T-cell (primary cell): ENCODE data around the gene LEAP2. TPM values are rescaled to one million over a fixed set of nuclear protein-coding genes. Genes with fewer than 3 reads are reported as not detected.
A peak's percentile ranks its signal among the peaks of the same experiment; 100 is the strongest.

ENCODE experiments used
- ATAC-seq, 4 experiments: fragments of 200-7000 bp in 3 of 4; fragments of 150-1000 bp in 1 of 4; cut with Tn5 transposase; replicated peaks in 1 of 4; 1 replicate in 3 of 4; 2 replicates in 1 of 4; pipeline ENCODE4 v1.10.0; 2021; ENCODE audit warnings: moderate library complexity in 3 of 4, mild to moderate bottlenecking in 2 of 4, moderate number of reproducible peaks in 1 of 4
- CTCF ChIA-PET, 2 donors: fragments of 300-600 bp; sonication (Branson Sonifier 250); formaldehyde crosslinking; loops; one replicate each; lab custom pipeline; 2022; ENCODE audit warnings: antibody characterized with exemption in 2 of 2; lab: Charles Lee
- POLR2A ChIA-PET, 2 donors: fragments of 300-600 bp; sonication (Branson Sonifier 250); formaldehyde crosslinking; loops; one replicate each; lab custom pipeline; 2022; ENCODE audit warnings: antibody characterized with exemption in 2 of 2; lab: Charles Lee
- DNase-seq, 35 experiments: peaks; one replicate each; pipeline versions ENCODE4 v3.0.0 to v3.0.0-alpha.2; 2013 to 2023
- H3K27ac ChIP-seq: one replicate; pipeline ENCODE4 v1.5.1; 2013; ENCODE audit warnings: low read length
- H3K27me3 ChIP-seq, 2 experiments: replicated peaks in 1 of 2; 1 replicate in 1 of 2; 2 replicates in 1 of 2; pipeline versions ENCODE4 v1.6.1 to v1.7.0; 2013; ENCODE audit warnings: low read length in 1 of 2, mixed read lengths in 1 of 2; ENCODE audit not compliant: control insufficient read depth in 2 of 2, insufficient read depth in 2 of 2; ENCODE audit errors: extremely low read depth in 1 of 2
- H3K36me3 ChIP-seq, 2 donors: 1 replicate in 1 of 2; 2 replicates in 1 of 2; pipeline versions ENCODE4 v1.6.1 to v1.7.0; 2013; ENCODE audit warnings: low read length in 1 of 2; ENCODE audit not compliant: control insufficient read depth in 2 of 2, insufficient read depth in 1 of 2; ENCODE audit errors: extremely low read depth in 1 of 2
- H3K4me1 ChIP-seq, 2 experiments: 1 replicate in 1 of 2; 2 replicates in 1 of 2; pipeline versions ENCODE4 v1.6.1 to v1.7.0; 2013; ENCODE audit warnings: low read length in 2 of 2, mixed read lengths in 1 of 2; ENCODE audit not compliant: insufficient read depth in 2 of 2, control insufficient read depth in 1 of 2; ENCODE audit errors: extremely low read depth in 1 of 2
- H3K4me3 ChIP-seq, 2 donors: 1 replicate in 1 of 2; 2 replicates in 1 of 2; pipeline versions ENCODE4 v1.5.1 to v1.7.0; 2013; ENCODE audit warnings: mild to moderate bottlenecking in 2 of 2, low read length in 1 of 2, moderate library complexity in 1 of 2; ENCODE audit not compliant: control insufficient read depth in 1 of 2; ENCODE audit errors: extremely low read depth in 1 of 2
- H3K9me3 ChIP-seq: 2 replicates; pipeline ENCODE4 v1.7.0; 2013
- H3K27ac Mint-ChIP-seq, 2 donors: one replicate each; pipeline ENCODE4 v1.8.0; 2020 to 2021; ENCODE audit warnings: mild to moderate bottlenecking in 2 of 2, mixed read lengths in 2 of 2
- H3K27me3 Mint-ChIP-seq, 2 donors: one replicate each; pipeline ENCODE4 v1.8.0; 2021 to 2022; ENCODE audit warnings: mixed read lengths in 2 of 2
- H3K36me3 Mint-ChIP-seq: one replicate; pipeline ENCODE4 v1.8.0; 2021; ENCODE audit warnings: mixed read lengths
- H3K4me1 Mint-ChIP-seq, 3 donors: one replicate each; pipeline ENCODE4 v1.8.0; 2020 to 2022; ENCODE audit warnings: mixed read lengths in 3 of 3, mild to moderate bottlenecking in 1 of 3
- H3K4me3 Mint-ChIP-seq, 3 donors: one replicate each; pipeline ENCODE4 v1.8.0; 2020 to 2022; ENCODE audit warnings: mild to moderate bottlenecking in 3 of 3, mixed read lengths in 3 of 3, moderate library complexity in 3 of 3
- H3K9me3 Mint-ChIP-seq, 3 donors: one replicate each; pipeline ENCODE4 v1.8.0; 2020 to 2022; ENCODE audit warnings: mixed read lengths in 3 of 3
- WGBS: methylation state at CpG from one replicate; pipeline ENCODE4 v1.1.5; 2013; ENCODE audit warnings: missing lambda C conversion rate; ENCODE audit not compliant: insufficient coverage; 5-methylcytosine and 5-hydroxymethylcytosine counted together
- total RNA-seq, 35 experiments: library from RNA in 6 of 35; stranded (reverse) in 6 of 35; fragments of 120-200 nt in 1 of 35; gene quantifications; one replicate each; pipeline versions ENCODE4 v1.2.1 to v1.2.4 and lab custom pipeline; 2013 to 2026

LEAP2 gene
- total RNA-seq, 5 donors from 2014 or later (not counting 1 experiment from before 2014, with no cell fraction given): 1.3 to 6.2 (median 3.7) TPM

- no peak for ATAC-seq
- WGBS: 77% methylated on average over 2 of the region's 5 CpGs
- Mint-ChIP-seq H3K27ac (no peak overlapping the region), H3K4me3 (no peak overlapping the region), H3K9me3 (no peaks in the 10 kb centered on the region), H3K4me1 (peaks cover 6 to 7% (median 6%) of the 10 kb centered on the region in 3 donors), H3K27me3 (peaks cover 0 to 4% of the 10 kb centered on the region in 2 donors), H3K36me3 (no peaks in the 10 kb centered on the region)
- H3K27me3 ChIP-seq: peaks cover 0 to 13% of the 10 kb centered on the region in 2 experiments
- ChIA-PET POLR2A (interaction anchor here in 1 of 2 donors (0.6 kb wide), 1 partner anchor 1961 kb away, joined by 8 read pairs; no protein-coding TSS in a partner anchor), CTCF (interaction anchor here in 1 of 2 donors (0.6 to 1.1 kb wide), 3 partner anchors 19 to 328 kb away, joined by 3 to 4 read pairs (median 3); no protein-coding TSS in a partner anchor)
- H3K27ac ChIP-seq: no peak overlapping the region
- H3K4me3 ChIP-seq: no peak overlapping the region
- no peaks in the 10 kb centered on the region for H3K9me3 ChIP-seq
- H3K4me1 ChIP-seq: peaks cover 0 to 5% of the 10 kb centered on the region in 2 experiments
- no peak for DNase-seq
- no peaks in the 10 kb centered on the region for H3K36me3 ChIP-seq
Measured at GRCh38 chr5:132860742-132861141, 12.7 kb upstream of the LEAP2 start.

DNA sequence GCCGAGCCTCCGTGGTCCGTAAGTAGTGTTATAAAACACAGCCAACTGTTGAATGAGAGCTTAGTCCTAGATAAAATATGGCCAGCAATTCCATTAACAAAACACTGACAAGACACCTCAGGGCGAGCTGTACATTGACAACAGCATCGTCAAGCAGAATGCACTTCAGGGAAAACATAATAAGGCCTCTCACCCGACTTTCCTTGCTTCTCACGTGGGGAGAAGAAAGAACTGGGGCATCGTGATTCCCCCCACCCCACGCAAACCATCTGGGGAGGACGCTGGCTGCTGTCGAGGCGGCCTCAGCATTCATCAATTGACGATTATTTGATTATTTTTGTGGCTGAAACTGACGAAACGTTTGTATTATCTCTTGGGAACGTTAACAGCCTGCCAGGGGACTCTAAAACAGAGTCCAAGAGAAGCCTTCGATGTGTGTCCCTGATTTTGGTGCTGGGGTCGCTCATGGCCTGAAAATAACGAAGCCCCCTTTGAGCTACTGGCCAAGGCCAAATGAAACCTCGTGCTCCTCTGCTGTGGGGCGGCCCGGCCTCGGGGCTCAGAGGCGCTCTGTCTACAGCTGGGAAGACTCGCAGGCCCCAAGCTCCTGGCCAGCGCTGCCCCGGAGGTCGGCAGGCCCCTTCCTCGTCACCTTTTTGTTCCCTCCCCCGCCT, 7.7 kb upstream of the LEAP2 start:
- H3K36me3 Mint-ChIP-seq: peaks cover 23% of the 10 kb centered on the region
- POLR2A ChIA-PET: interaction anchor here in 1 of 2 donors (0.5 to 1.5 kb wide), 5 partner anchors 22 to 1742 kb away, joined by 3 to 6 read pairs (median 3); no protein-coding TSS in a partner anchor
- ATAC-seq (peak in 3 of 4 experiments; percentile 24 to 31 (median 31)), DNase-seq (peak in 1 of 35 experiments; percentile 15)
- 36% methylated on average over 23 of the region's 30 CpGs for WGBS
- H3K27ac Mint-ChIP-seq: peak overlapping the region; percentile 97 to 99
- Histone ChIP-seq H3K4me1 (peaks cover 2 to 21% of the 10 kb centered on the region in 2 experiments), H3K27ac (peak overlapping the region; percentile 98), H3K9me3 (no peaks in the 10 kb centered on the region), H3K36me3 (peaks cover 0 to 24% of the 10 kb centered on the region in 2 donors), H3K27me3 (no peaks in the 10 kb centered on the region), H3K4me3 (peak overlapping the region; percentile 81 to 90)
- no peaks in the 10 kb centered on the region for H3K27me3 Mint-ChIP-seq
- H3K4me1 Mint-ChIP-seq: peaks cover 27 to 30% (median 27%) of the 10 kb centered on the region in 3 donors
- CTCF ChIA-PET: interaction anchor here in 1 of 2 donors (0.6 to 0.9 kb wide), 2 partner anchors 20 to 411 kb away, joined by 3 read pairs; no protein-coding TSS in a partner anchor
- H3K4me3 Mint-ChIP-seq: peak overlapping the region; percentile 98 to 100 (median 99)
- no peaks in the 10 kb centered on the region for H3K9me3 Mint-ChIP-seq

GRCh38 chr5:132866342-132867045, 7.0 kb upstream of the LEAP2 start, which contains the start of the genes GDF9 and UQCRQ:
Gene GDF9 (minus strand): TSS chr5:132866469. CDS start chr5:132864533, 1,936 bp downstream.
Gene UQCRQ (plus strand): TSS chr5:132866642. CDS start chr5:132866882, 240 bp downstream.
- peak within 1 kb of the TSS; percentile 98 for H3K27ac ChIP-seq
- peaks cover 26% of the 10 kb centered on the region for H3K36me3 Mint-ChIP-seq
- H3K27me3 Mint-ChIP-seq: no peaks in the 10 kb centered on the region
- peaks cover 2 to 21% of the 10 kb centered on the region in 2 experiments for H3K4me1 ChIP-seq
- no peaks in the 10 kb centered on the region for H3K27me3 ChIP-seq
- peak within 1 kb of the TSS; percentile 81 to 90 for H3K4me3 ChIP-seq
- CTCF ChIA-PET: interaction anchor here in 1 of 2 donors (0.6 kb wide), 1 partner anchor 67 kb away, joined by 3 read pairs; no protein-coding TSS in a partner anchor
- POLR2A ChIA-PET: interaction anchor here (0.6 to 1.5 kb wide), 5 partner anchors 51 to 1893 kb away, joined by 3 to 11 read pairs (median 4); no protein-coding TSS in a partner anchor
- under 1% methylated on average over 52 of the region's 55 CpGs for WGBS
- H3K36me3 ChIP-seq: peaks cover 0 to 28% of the 10 kb centered on the region in 2 donors
- H3K9me3 ChIP-seq: no peaks in the 10 kb centered on the region
- DNase-seq (peak; percentile 71 to 99 (median 89)), ATAC-seq (peak; percentile 95 to 98 (median 96))
- H3K4me3 Mint-ChIP-seq: peak within 1 kb of the TSS; percentile 98 to 100 (median 99)
- H3K4me1 Mint-ChIP-seq: peaks cover 27 to 30% (median 27%) of the 10 kb centered on the region in 3 donors
- no peaks in the 10 kb centered on the region for H3K9me3 Mint-ChIP-seq
- H3K27ac Mint-ChIP-seq: peak within 1 kb of the TSS; percentile 97 to 99

DNA sequence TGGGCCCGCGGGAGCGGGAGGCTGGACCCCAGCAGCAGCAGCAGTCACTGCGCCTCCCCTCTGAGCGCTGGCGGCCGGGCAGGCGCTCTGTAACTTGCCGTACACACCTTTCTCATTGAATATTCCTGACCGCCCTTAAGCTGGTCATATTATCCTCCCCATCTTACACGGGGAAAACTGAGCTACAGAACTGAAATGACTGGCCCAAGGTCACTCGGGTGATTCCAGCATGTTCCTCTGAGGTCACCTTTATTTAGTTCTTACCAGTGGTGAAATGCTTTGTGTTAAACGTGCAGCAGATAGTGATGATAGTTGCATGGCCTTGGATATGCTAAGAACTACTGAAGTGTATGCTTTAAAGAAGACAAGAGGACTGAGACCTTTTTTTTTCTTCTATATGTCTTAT, 6.4 kb upstream of the LEAP2 start:
- peak overlapping the region; percentile 81 to 90 for H3K4me3 ChIP-seq
- CTCF ChIA-PET: no interaction called here
- peak overlapping the region; percentile 98 to 100 (median 99) for H3K4me3 Mint-ChIP-seq
- 3% methylated on average over 11 of the region's 13 CpGs for WGBS
- H3K36me3 Mint-ChIP-seq: peaks cover 26% of the 10 kb centered on the region
- peaks cover 0 to 28% of the 10 kb centered on the region in 2 donors for H3K36me3 ChIP-seq
- H3K4me1 ChIP-seq: peaks cover 2 to 21% of the 10 kb centered on the region in 2 experiments
- H3K27me3 Mint-ChIP-seq: no peaks in the 10 kb centered on the region
- ATAC-seq (no peak), DNase-seq (no peak)
- no peaks in the 10 kb centered on the region for H3K9me3 ChIP-seq
- H3K9me3 Mint-ChIP-seq: no peaks in the 10 kb centered on the region
- no peaks in the 10 kb centered on the region for H3K27me3 ChIP-seq
- peaks cover 27 to 30% (median 27%) of the 10 kb centered on the region in 3 donors for H3K4me1 Mint-ChIP-seq
- POLR2A ChIA-PET: interaction anchor here (0.6 kb wide), 3 partner anchors 51 to 1892 kb away, joined by 3 to 11 read pairs (median 3); no protein-coding TSS in a partner anchor
- peak overlapping the region; percentile 97 to 99 for H3K27ac Mint-ChIP-seq
- H3K27ac ChIP-seq: peak overlapping the region; percentile 98

DNA sequence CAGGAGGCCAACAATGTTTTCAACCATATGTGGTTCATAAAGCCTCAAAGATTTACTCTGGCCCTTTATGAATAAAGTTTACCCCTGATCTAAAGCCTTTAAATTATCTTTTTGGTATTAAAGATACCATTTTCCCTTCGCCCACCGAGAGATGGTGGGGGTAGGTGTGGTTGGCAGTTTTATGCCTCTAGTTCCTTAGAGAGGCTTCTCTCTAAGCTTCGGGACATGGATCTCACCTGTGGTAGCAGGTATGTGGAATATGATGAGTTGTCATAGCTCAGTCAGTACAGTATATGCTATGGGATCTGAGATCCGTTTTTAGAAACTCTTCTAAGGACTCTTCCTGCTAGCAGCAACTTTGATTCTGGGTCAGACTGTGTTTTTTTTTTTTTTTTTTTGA, 4.7 kb upstream of the LEAP2 start:
- H3K4me1 Mint-ChIP-seq: peaks cover 27 to 30% (median 27%) of the 10 kb centered on the region in 3 donors
- H3K4me3 Mint-ChIP-seq: peak overlapping the region; percentile 39 to 99 (median 98)
- Histone ChIP-seq H3K27ac (no peak overlapping the region), H3K4me1 (peaks cover 2 to 21% of the 10 kb centered on the region in 2 experiments), H3K27me3 (no peaks in the 10 kb centered on the region), H3K9me3 (no peaks in the 10 kb centered on the region), H3K4me3 (no peak overlapping the region), H3K36me3 (peaks cover 0 to 28% of the 10 kb centered on the region in 2 donors)
- H3K9me3 Mint-ChIP-seq: no peaks in the 10 kb centered on the region
- ATAC-seq (no peak), DNase-seq (no peak)
- H3K27ac Mint-ChIP-seq: no peak overlapping the region
- peaks cover 35% of the 10 kb centered on the region for H3K36me3 Mint-ChIP-seq
- POLR2A ChIA-PET: interaction anchor here in 1 of 2 donors (0.5 to 0.6 kb wide), 2 partner anchors 9 to 838 kb away, joined by 3 to 4 read pairs; no protein-coding TSS in a partner anchor
- no peaks in the 10 kb centered on the region for H3K27me3 Mint-ChIP-seq
- CTCF ChIA-PET: interaction anchor here (0.7 to 2.0 kb wide), 3 partner anchors 14 to 19 kb away, joined by 3 to 6 read pairs (median 4); no protein-coding TSS in a partner anchor
- 100% methylated on average over 2 of the region's 4 CpGs for WGBS
